GM06990 (cell line): ENCODE results near the gene UBE2V1.

Experiments used
- DNase-seq: peaks from one replicate; pipeline ENCODE4 v3.0.0-alpha.2; 2011; ENCODE audit not compliant: insufficient read length; ENCODE audit errors: extremely low read depth
- H3K27me3 ChIP-seq: replicated peaks from 2 replicates; pipeline ENCODE4 v1.6.0; 2011; ENCODE audit warnings: low read length; ENCODE audit not compliant: control insufficient read depth, insufficient read depth
- H3K36me3 ChIP-seq: 2 replicates; pipeline ENCODE4 v1.5.1; 2011; ENCODE audit warnings: low read length; ENCODE audit not compliant: control insufficient read depth, insufficient read depth
- H3K4me3 ChIP-seq: replicated peaks from 2 replicates; pipeline ENCODE4 v1.5.1; 2011; ENCODE audit warnings: low read depth, mild to moderate bottlenecking, control low read depth, low read length
- TF ChIP-seq, protein P1 (sequence below): IDR thresholded peaks from 2 replicates; pipeline ENCODE4 v1.5.1; 2011; ENCODE audit warnings: low read length, control low read depth, mild to moderate bottlenecking, inconsistent platforms; ENCODE audit not compliant: insufficient read depth, poor library complexity, severe bottlenecking

Gene UBE2V1

DNA sequence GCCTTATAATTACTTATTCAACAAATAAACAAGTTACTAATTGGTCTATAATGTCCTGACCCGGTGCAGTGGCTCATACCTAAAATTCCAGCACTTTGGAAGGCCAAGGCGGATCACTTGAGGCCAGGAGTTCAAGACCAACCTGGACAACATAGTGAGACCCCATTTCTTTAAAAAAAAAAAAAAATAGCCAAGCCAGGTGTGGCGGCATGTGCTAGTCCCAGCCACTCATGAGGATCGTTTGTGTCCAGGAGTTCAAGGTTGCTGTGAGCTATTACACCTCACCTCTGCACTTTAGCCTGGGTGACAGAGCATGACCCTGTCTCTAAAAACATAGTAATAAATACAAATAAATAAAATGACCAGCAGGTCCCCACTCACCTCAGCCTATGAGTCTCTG is 9.8 kb upstream of the UBE2V1 start:
- no peaks in the 10 kb centered on the region for H3K27me3 ChIP-seq
- H3K36me3 ChIP-seq: peaks cover 18% of the 10 kb centered on the region
- no peak for DNase-seq
- H3K4me3 ChIP-seq: no peak overlapping the region
- TF ChIP-seq, protein P1, sequence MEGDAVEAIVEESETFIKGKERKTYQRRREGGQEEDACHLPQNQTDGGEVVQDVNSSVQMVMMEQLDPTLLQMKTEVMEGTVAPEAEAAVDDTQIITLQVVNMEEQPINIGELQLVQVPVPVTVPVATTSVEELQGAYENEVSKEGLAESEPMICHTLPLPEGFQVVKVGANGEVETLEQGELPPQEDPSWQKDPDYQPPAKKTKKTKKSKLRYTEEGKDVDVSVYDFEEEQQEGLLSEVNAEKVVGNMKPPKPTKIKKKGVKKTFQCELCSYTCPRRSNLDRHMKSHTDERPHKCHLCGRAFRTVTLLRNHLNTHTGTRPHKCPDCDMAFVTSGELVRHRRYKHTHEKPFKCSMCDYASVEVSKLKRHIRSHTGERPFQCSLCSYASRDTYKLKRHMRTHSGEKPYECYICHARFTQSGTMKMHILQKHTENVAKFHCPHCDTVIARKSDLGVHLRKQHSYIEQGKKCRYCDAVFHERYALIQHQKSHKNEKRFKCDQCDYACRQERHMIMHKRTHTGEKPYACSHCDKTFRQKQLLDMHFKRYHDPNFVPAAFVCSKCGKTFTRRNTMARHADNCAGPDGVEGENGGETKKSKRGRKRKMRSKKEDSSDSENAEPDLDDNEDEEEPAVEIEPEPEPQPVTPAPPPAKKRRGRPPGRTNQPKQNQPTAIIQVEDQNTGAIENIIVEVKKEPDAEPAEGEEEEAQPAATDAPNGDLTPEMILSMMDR: no peak

DNA sequence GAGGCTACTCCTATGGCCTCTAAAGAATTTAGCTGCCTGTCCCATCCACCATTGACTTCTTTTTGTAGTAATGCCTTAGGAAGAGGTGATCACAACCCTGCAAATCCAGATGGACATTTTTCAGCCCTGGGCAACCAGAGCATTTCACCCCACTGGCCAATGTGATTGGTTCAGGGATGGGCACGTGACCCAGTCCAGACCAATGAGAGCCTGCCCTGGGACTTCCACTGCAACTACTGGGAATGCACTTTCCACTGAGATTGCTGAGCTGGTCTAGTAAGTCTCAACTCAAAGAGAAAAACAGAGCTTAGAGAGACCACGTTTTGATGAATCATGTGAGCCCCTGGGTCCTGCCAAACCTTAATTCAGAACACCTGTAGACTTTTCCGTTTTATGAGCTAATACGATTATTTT is 8.9 kb upstream of the UBE2V1 start:
- Histone ChIP-seq H3K36me3 (peaks cover 15% of the 10 kb centered on the region), H3K27me3 (no peaks in the 10 kb centered on the region), H3K4me3 (no peak overlapping the region)
- no peak for DNase-seq
- TF ChIP-seq, protein P1: no peak

DNA sequence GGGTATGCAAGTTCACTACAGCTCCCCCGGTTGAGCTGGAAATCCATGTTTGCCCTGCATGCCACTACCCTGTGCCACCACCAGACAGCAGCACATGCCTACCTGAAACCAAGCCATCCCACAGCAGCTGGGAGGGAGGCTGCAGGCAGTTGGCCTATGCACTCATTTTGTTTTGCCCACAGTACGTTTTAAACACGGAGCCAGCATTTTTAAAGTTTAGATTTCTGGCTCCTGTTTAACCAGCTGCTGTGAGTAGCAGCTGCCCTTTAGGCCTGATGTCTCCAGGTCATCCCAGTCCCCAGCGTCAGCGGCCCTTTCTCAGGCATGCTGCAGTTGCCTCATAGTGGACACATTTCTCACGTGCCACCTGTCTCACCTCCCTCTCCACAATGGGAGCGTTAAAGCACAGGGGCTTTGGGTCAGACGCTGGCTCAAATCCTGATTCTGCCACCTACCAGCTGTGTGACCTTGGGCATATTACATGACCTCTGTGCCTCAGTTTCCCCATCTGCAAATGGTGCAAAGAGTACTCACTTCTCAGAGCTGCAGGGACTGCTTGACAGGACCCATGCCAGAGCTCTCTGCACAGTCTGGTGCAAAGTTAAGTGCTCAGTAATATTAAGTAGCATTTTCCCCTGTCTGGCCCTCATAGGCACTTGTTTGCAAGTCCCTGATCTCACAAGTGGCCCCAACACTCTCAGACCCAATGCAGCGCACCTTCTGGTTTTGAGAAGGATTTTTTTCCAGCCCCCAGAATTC is 8.2 kb upstream of the UBE2V1 start:
- no peaks in the 10 kb centered on the region for H3K27me3 ChIP-seq
- peaks cover 13% of the 10 kb centered on the region for H3K36me3 ChIP-seq
- no peak overlapping the region for H3K4me3 ChIP-seq
- DNase-seq: no peak
- TF ChIP-seq, protein P1: peak; percentile 76

DNA sequence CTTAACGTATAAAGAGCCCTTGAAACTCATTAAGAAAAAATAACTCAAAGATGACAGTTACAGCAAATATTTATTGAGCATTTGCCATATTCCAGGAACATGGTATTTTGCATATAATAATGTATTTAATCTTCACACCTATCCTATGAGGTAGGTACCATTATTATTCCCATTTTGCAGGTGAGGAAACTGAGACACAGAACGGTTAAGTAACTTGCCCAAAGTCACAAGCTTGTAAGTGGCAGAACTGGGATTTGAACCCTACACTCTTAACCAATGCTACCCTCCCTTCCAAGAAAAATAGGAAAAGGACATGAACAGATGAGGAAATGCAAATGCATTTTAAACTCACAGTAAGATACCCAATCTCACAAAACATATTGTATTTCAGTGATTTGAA is 5.3 kb upstream of the UBE2V1 start:
- TF ChIP-seq, protein P1: no peak
- H3K36me3 ChIP-seq: no peaks in the 10 kb centered on the region; the same call in 1 of the 2 replicates
- no peak overlapping the region for H3K4me3 ChIP-seq
- no peaks in the 10 kb centered on the region for H3K27me3 ChIP-seq
- DNase-seq: no peak

DNA sequence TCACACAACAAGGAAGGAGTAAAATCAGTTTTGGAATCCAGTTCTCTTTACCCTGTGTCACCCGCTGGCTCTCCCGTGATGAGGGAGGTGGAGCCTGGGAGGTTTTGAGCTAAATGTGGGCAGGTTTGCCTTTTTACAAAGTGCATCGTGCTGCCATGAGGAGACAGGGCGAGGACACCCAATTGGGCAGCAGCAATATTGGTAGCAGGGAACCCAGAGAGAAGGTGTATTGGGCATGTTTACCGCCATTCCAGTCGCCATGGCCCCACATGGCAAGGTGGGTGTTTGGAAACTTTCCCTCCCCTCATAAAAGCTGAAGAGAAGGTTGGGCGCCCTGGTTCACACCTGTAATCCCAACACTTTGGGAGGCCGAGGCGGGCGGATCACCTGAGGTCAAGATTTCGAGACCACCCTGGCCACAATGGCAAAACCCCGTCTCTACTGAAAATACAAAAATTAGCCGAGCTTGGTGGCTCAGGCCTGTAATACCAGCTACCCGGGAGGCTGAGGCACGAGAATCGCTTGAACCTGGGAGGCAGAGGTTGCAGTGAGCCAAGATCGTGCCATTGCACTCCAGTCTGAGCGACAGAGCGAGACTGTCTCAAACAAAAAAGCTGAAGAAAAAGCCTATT is 3.5 kb upstream of the UBE2V1 start:
- Histone ChIP-seq H3K36me3 (no peaks in the 10 kb centered on the region), H3K4me3 (peak overlapping the region; percentile 74), H3K27me3 (no peaks in the 10 kb centered on the region)
- no peak for DNase-seq
- TF ChIP-seq, protein P1: no peak
